GM18508 (cell line): ENCODE measurements around the gene SLC28A3.

Experiments used
- ATAC-seq: cut with Tn5 transposase; IDR thresholded peaks from one replicate; pipeline ENCODE4 v1.9.1; 2021; ENCODE audit warnings: moderate number of reproducible peaks; ENCODE audit not compliant: insufficient read depth, unreplicated experiment

The SLC28A3 gene

GRCh38 chr9:84304166-84304565 is 36.4 kb downstream of the SLC28A3 start:
- ATAC-seq: no peak

GRCh38 chr9:84303061-84303460 is 37.5 kb downstream of the SLC28A3 start:
- no peak for ATAC-seq

GRCh38 chr9:84301851-84302250 is 38.7 kb downstream of the SLC28A3 start:
- ATAC-seq: no peak

- no peak for ATAC-seq
These were observed 40.3 kb downstream of the SLC28A3 start for GRCh38 chr9:84300271-84300670.

GRCh38 chr9:84297162-84297821 is 43.3 kb downstream of the SLC28A3 start:
- ATAC-seq: no peak

GRCh38 chr9:84296146-84296843 is 44.3 kb downstream of the SLC28A3 start:
- ATAC-seq: peak; percentile 40

- no peak for ATAC-seq
These were observed 46.2 kb downstream of the SLC28A3 start for GRCh38 chr9:84294241-84294950.

GRCh38 chr9:84293001-84293798 is 47.4 kb downstream of the SLC28A3 start:
- ATAC-seq: no peak

GRCh38 chr9:84285381-84285780 is 55.2 kb downstream of the SLC28A3 start:
- ATAC-seq: no peak

- no peak for ATAC-seq
These were observed 56.6 kb downstream of the SLC28A3 start for GRCh38 chr9:84283946-84284345.

- no peak for ATAC-seq
These were observed 62.4 kb downstream of the SLC28A3 start for GRCh38 chr9:84278130-84278529.

- no peak for ATAC-seq
These were observed 62.9 kb downstream of the SLC28A3 start for GRCh38 chr9:84277646-84278045.

- no peak for ATAC-seq
These were observed 63.8 kb downstream of the SLC28A3 start for GRCh38 chr9:84276741-84277140.

GRCh38 chr9:84271921-84272556 is 68.5 kb downstream of the SLC28A3 start:
- no peak for ATAC-seq

- ATAC-seq: no peak
These were observed 69.0 kb downstream of the SLC28A3 start for GRCh38 chr9:84271531-84271900.

- no peak for ATAC-seq
These were observed 69.6 kb downstream of the SLC28A3 start for GRCh38 chr9:84270847-84271530.

GRCh38 chr9:84266087-84266561 is 74.4 kb downstream of the SLC28A3 start:
- no peak for ATAC-seq

GRCh38 chr9:84264307-84265029 is 76.1 kb downstream of the SLC28A3 start:
- ATAC-seq: no peak
